K562 (cell line): Measurements from ENCODE around the gene FHIP2A. TPM values are rescaled to one million over a fixed set of nuclear protein-coding genes. Genes with fewer than 3 reads are reported as not detected.

Source experiments
- ARID4B ChIP-seq: sonication (generic); formaldehyde crosslinking; IDR thresholded peaks from 2 replicates; pipeline ENCODE4 v1.8.0; 2022; ENCODE audit warnings: mild to moderate bottlenecking, missing genetic modification reagents
- CHD2 ChIP-seq: IDR thresholded peaks from 2 replicates; pipeline ENCODE4 v1.6.1; 2011; ENCODE audit warnings: low read depth, low read length
- E2F6 ChIP-seq, 2 experiments: IDR thresholded peaks; 2 replicates each; pipeline ENCODE4 v1.6.1; 2011; ENCODE audit warnings: borderline replicate concordance in 1 of 2, control low read depth in 1 of 2, low read depth in 1 of 2, low read length in 1 of 2, mild to moderate bottlenecking in 1 of 2, mixed read lengths in 1 of 2, moderate library complexity in 1 of 2; ENCODE audit not compliant: insufficient read depth in 1 of 2, insufficient read length in 1 of 2, poor library complexity in 1 of 2, severe bottlenecking in 1 of 2; ENCODE audit errors: extremely low read depth in 1 of 2
- FOXK1 ChIP-seq: sonication (generic); formaldehyde crosslinking; IDR thresholded peaks from 2 replicates; pipeline ENCODE4 v1.8.0; 2022; ENCODE audit warnings: missing genetic modification reagents, mild to moderate bottlenecking, borderline replicate concordance
- HDAC6 ChIP-seq: IDR thresholded peaks from 2 replicates; pipeline ENCODE4 v1.6.1; 2012; ENCODE audit warnings: low read depth, mild to moderate bottlenecking, control low read depth, inconsistent platforms, low read length, moderate library complexity
- KDM5B ChIP-seq: fragments of 200-600 bp; sonication (generic); IDR thresholded peaks from 2 replicates; pipeline ENCODE4 v1.6.1; 2012; ENCODE audit warnings: low read depth, mild to moderate bottlenecking, moderate library complexity, low read length, control low read depth, inconsistent platforms; ENCODE audit not compliant: insufficient replicate concordance
- NCOA4 ChIP-seq: fragments of 450-650 bp; IDR thresholded peaks from 2 replicates; pipeline ENCODE4 v1.6.1; 2018; ENCODE audit warnings: mild to moderate bottlenecking; ENCODE audit not compliant: partially characterized antibody
- RBM39 ChIP-seq: fragments of 200-400 bp; formaldehyde crosslinking; optimal IDR thresholded peaks from 2 replicates; pipeline ENCODE3; 2018; ENCODE audit warnings: low read depth, low read length
- REST ChIP-seq, 2 experiments: fragments of 450-650 bp; formaldehyde crosslinking in 1 of 2; IDR thresholded peaks; 2 replicates each; pipeline versions ENCODE4 v1.4.0 to v1.6.1; 2014 to 2020; ENCODE audit warnings: mild to moderate bottlenecking in 2 of 2, borderline replicate concordance in 1 of 2, low read depth in 1 of 2
- TCFL5 ChIP-seq: fragments of 250-450 bp; sonication (Bioruptor Pico); conservative IDR thresholded peaks from 2 replicates; pipeline ENCODE4 v1.6.1; 2021; ENCODE audit warnings: mild to moderate bottlenecking, moderate library complexity, matching md5 sums
- ZBED1 ChIP-seq: IDR thresholded peaks from 2 replicates; pipeline ENCODE4 v1.6.1; 2014
- polyA plus RNA-seq, 8 experiments: library from polyadenylated mRNA; depleted of rRNA in 4 of 8; stranded (reverse) in 5 of 8; unstranded in 3 of 8; fragments of >200 nt; fragmentation: Nextera tagmentation in 2 of 8; fragmentation: Illumina TruSeq in 1 of 8; extraction: Ambion mirVana in 2 of 8; extraction: Trizol in 1 of 8; gene quantifications; 2 replicates each; pipeline versions ENCODE4 v1.2.1 to v1.2.3, GENCODE V29; 2011 to 2014; ENCODE audit warnings: inconsistent platforms in 1 of 8, missing spikeins in 1 of 8
- total RNA-seq, 7 experiments: library from RNA; depleted of rRNA in 6 of 7; stranded (reverse); fragments of >200 nt in 6 of 7; fragmentation: Illumina TruSeq in 2 of 7; extraction: Trizol in 2 of 7; gene quantifications; 2 replicates each; pipeline versions ENCODE4 v1.2.1 to v1.2.3, GENCODE V29; 2011 to 2021; ENCODE audit warnings: low replicate concordance in 1 of 7

FHIP2A gene
- total and polyA plus RNA-seq, 9 of the 15 experiments (the other 6 are each of a cell fraction or from before 2014, with no cell fraction given) = 1.5 to 7.4 (median 3.3) TPM

DNA sequence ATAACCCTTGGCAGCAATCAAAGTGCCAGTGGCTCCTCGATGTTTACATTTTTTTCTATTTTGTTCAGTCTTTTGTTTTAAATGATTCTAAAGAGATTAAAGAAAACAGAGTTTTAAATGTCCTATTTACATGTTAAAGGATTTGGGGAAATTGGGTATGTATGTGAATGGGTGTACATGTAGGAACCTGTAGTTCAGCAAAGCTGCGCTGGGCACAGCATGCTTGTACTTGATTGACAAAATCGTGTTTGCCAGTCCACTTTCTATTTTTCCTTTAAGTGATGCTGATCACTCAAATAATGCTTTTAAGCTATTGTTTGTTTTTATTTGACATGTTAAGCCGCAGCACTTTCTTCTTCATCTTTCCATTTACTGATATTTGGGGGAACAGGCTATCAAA, 40.9 kb downstream of the FHIP2A start (continued):
- TF ChIP-seq ARID4B (CRISPR knock-in tag) (no peak), RBM39 (no peak), FOXK1 (CRISPR knock-in tag) (no peak), NCOA4 (no peak), ZBED1 (no peak), HDAC6 (no peak), CHD2 (no peak), KDM5B (no peak), REST (IDR thresholded peaks at IDR 0.05; ENCODE audit: borderline replicate concordance) (no peak), REST (CRISPR knock-in tag; IDR thresholded peaks at IDR 0.05; ENCODE audit: low read depth) (no peak), E2F6 (IDR thresholded peaks at IDR 0.05; ENCODE audit: borderline replicate concordance in 1 of 2, extremely low read depth in 1 of 2, insufficient read depth in 1 of 2, insufficient read length in 1 of 2, low read depth in 1 of 2, low read length in 1 of 2, poor library complexity in 1 of 2, severe bottlenecking in 1 of 2) (no peak), TCFL5 (no peak)
